Urothelium cell line (cell line): ENCODE results near the gene CABP2.
"Not testable (repeated sequence)": the region's sequence is repeated elsewhere in the genome, so short reads cannot be mapped to it uniquely, and the experiment has no call there.

ENCODE experiments used
- DNase-seq: peaks from one replicate; pipeline ENCODE4 v3.0.0; 2011; ENCODE audit warnings: low spot score, mixed read lengths
- FAIRE-seq: peaks from 2 replicates; lab custom pipeline; 2011; peaks lifted over from hg19 to GRCh38; lab: Jason Lieb, UNC

Gene CABP2

GRCh38 chr11:67539550-67539949 is 16.3 kb upstream of the CABP2 start:
- FAIRE-seq (no peak), DNase-seq (no peak)

GRCh38 chr11:67538823-67539505 is 15.7 kb upstream of the CABP2 start:
- FAIRE-seq, result no peak
- DNase-seq, result no peak

- no peak for DNase-seq
- FAIRE-seq, result no peak
These were observed 15.1 kb upstream of the CABP2 start for GRCh38 chr11:67538306-67538705.

GRCh38 chr11:67535561-67535960 is 12.3 kb upstream of the CABP2 start:
- DNase-seq (no peak), FAIRE-seq (no peak)

GRCh38 chr11:67534070-67534679 is 10.9 kb upstream of the CABP2 start:
- no peak for DNase-seq
- no peak for FAIRE-seq

GRCh38 chr11:67532889-67533288 is 9.6 kb upstream of the CABP2 start:
- DNase-seq (no peak), FAIRE-seq (no peak)

GRCh38 chr11:67530282-67530592 is 7.0 kb upstream of the CABP2 start:
- FAIRE-seq (no peak), DNase-seq (no peak)

GRCh38 chr11:67528376-67528775 is 5.1 kb upstream of the CABP2 start:
- DNase-seq (no peak), FAIRE-seq (no peak)

GRCh38 chr11:67525275-67525976 is 2.2 kb upstream of the CABP2 start:
- no peak for FAIRE-seq
- DNase-seq, result no peak

GRCh38 chr11:67524480-67524808 is 1.2 kb upstream of the CABP2 start:
- DNase-seq, result no peak
- FAIRE-seq, result no peak

GRCh38 chr11:67523556-67524479 is 572 bp upstream of the CABP2 start:
- no peak for FAIRE-seq
- DNase-seq, result no peak

- DNase-seq, result no peak
These were observed 908 bp downstream of the CABP2 start for GRCh38 chr11:67522338-67522737.

GRCh38 chr11:67521924-67522323 is 1.3 kb downstream of the CABP2 start:
- no peak for FAIRE-seq
- DNase-seq, result no peak

More at GRCh38 chr11:67522338-67522737, 908 bp downstream of the CABP2 start:
- no peak for FAIRE-seq

GRCh38 chr11:67520856-67521824 is 2.1 kb downstream of the CABP2 start:
- DNase-seq, result no peak
- FAIRE-seq, result no peak

- DNase-seq (no peak), FAIRE-seq (no peak)
These were observed 3.5 kb downstream of the CABP2 start for GRCh38 chr11:67519726-67520125.

GRCh38 chr11:67517784-67518552 is 5.3 kb downstream of the CABP2 start:
- DNase-seq, result no peak
- no peak for FAIRE-seq

GRCh38 chr11:67516806-67517205 is 6.4 kb downstream of the CABP2 start:
- no peak for DNase-seq
- FAIRE-seq, result no peak

GRCh38 chr11:67514116-67514515 is 9.1 kb downstream of the CABP2 start:
- DNase-seq (no peak), FAIRE-seq (no peak)

GRCh38 chr11:67511558-67511957 is 11.7 kb downstream of the CABP2 start:
- not testable (repeated sequence) for FAIRE-seq, DNase-seq

- no peak for DNase-seq
- FAIRE-seq, result no peak
These were observed 13.3 kb downstream of the CABP2 start for GRCh38 chr11:67510023-67510345.
